Ectodermal cell (in vitro differentiated cells): ENCODE data around the gene ZBED6.

Experiments used
- H3K27ac ChIP-seq: 2 replicates; pipeline ENCODE4 v1.7.0; 2013; ENCODE audit warnings: mild to moderate bottlenecking, low read depth, low read length; ENCODE audit not compliant: insufficient read depth, poor library complexity, severe bottlenecking
- H3K27me3 ChIP-seq: 2 replicates; pipeline ENCODE4 v1.7.0; 2013; ENCODE audit warnings: mild to moderate bottlenecking, low read length; ENCODE audit not compliant: insufficient read depth, control insufficient read depth, poor library complexity, severe bottlenecking
- H3K36me3 ChIP-seq: one replicate; pipeline ENCODE4 v1.7.0; 2013; ENCODE audit warnings: low read length; ENCODE audit not compliant: control insufficient read depth, insufficient read depth
- H3K4me1 ChIP-seq: one replicate; pipeline ENCODE4 v1.7.0; 2013; ENCODE audit warnings: low read length; ENCODE audit not compliant: control insufficient read depth, insufficient read depth
- H3K4me3 ChIP-seq: 2 replicates; pipeline ENCODE4 v1.7.0; 2013; ENCODE audit warnings: low read depth, low read length, control low read depth; ENCODE audit not compliant: insufficient read depth
- H3K9me3 ChIP-seq: 2 replicates; pipeline ENCODE4 v1.7.0; 2013; ENCODE audit warnings: mild to moderate bottlenecking, low read length, moderate library complexity; ENCODE audit not compliant: control insufficient read depth
- WGBS, 2 experiments: methylation state at CpG; one replicate each; pipeline ENCODE4 v1.1.7; 2013; ENCODE audit warnings: missing lambda C conversion rate in 2 of 2; 5-methylcytosine and 5-hydroxymethylcytosine counted together

The ZBED6 gene

GRCh38 chr1:203764105-203765028, 31.1 kb upstream of the ZBED6 start:
- no peaks in the 10 kb centered on the region for H3K4me1 ChIP-seq
- 89 to 98% methylated on average over 3 of the region's 3 CpGs for WGBS, 2 experiments
- H3K4me3 ChIP-seq = no peak overlapping the region
- no peaks in the 10 kb centered on the region for H3K27me3 ChIP-seq
- no peaks in the 10 kb centered on the region for H3K36me3 ChIP-seq
- no peaks in the 10 kb centered on the region for H3K9me3 ChIP-seq
- H3K27ac ChIP-seq = no peak overlapping the region

- WGBS, 2 experiments = 91 to 92% methylated on average over 16 of the region's 16 CpGs
These were observed 30.2 kb upstream of the ZBED6 start, which contains the start of gene LAX1 for GRCh38 chr1:203765029-203765837. TSS of gene LAX1 (plus strand) at chr1:203765183. CDS start at chr1:203765566, 383 bp downstream.

DNA sequence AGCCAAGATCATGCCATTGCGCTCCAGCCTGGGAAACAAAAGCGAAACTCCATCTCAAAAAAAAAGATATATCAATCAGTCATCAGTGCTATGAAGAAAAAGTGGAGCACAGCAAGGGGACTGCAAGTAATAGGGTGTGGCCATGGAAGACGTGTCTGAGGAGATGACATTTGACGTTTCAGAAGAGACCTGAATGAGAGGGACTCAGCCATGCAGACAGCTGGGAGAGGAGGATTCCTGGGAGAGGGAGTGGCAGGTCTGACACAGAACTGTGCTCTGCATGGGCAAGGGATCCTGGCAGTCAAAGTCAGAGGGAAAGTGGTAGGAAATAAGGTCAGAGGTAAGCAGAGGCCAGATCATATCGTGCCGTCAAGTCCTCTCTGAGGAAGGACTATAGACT, 27.2 kb upstream of the ZBED6 start:
- Histone ChIP-seq H3K27me3 (no peaks in the 10 kb centered on the region), H3K4me3 (no peak overlapping the region), H3K9me3 (no peaks in the 10 kb centered on the region), H3K4me1 (no peaks in the 10 kb centered on the region), H3K36me3 (no peaks in the 10 kb centered on the region), H3K27ac (no peak overlapping the region)
- WGBS, 2 experiments = 91 to 93% methylated on average over 6 of the region's 6 CpGs

More at GRCh38 chr1:203765029-203765837, 30.2 kb upstream of the ZBED6 start, which contains the start of gene LAX1:
- Histone ChIP-seq H3K9me3 (no peaks in the 10 kb centered on the region), H3K27me3 (no peaks in the 10 kb centered on the region), H3K36me3 (no peaks in the 10 kb centered on the region), H3K27ac (no peak within 1 kb of the TSS), H3K4me3 (no peak within 1 kb of the TSS), H3K4me1 (no peaks in the 10 kb centered on the region)

DNA sequence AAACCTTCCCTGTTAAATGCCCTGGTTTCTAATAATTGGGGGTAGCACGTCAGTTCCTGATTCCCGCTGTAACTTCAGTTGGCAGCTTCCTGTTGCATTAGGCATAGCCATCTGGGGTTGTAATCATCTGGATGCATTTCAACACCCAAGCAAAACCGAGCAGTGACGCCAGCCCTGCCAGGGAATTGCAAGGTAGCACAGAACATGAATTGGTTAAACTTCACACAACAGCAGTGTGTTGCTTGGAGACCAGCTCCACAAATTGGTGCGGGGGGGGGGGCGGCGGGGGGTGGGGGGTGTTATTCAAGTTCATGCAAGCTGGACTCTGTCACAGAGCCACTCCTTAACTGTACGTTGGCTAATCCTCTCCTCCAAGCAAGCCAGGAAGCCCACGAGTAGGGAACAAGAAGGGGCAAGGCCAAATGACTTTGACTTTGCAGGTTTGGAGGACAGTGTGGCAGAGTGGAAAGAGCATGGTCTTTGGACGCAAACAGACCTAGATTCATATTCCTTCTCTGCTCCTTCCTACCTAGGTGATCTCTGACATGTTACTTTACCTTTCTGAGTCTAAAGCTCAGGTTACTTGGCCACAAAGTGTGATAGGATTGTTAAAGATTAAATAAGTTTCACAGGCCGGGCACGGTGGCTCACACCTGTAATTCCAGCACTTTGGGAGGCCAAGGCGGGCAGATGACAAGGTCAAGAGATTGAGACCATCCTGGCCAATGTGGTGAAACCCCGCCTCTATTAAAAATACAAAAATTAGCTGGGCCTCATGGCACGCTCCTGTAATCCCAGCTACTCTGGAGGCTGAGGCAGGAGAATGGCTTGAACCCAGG, 25.7 kb upstream of the ZBED6 start:
- 86 to 94% methylated on average over 12 of the region's 15 CpGs for WGBS, 2 experiments
- Histone ChIP-seq H3K36me3 (no peaks in the 10 kb centered on the region), H3K27me3 (no peaks in the 10 kb centered on the region), H3K27ac (no peak overlapping the region), H3K4me3 (no peak overlapping the region), H3K4me1 (no peaks in the 10 kb centered on the region), H3K9me3 (no peaks in the 10 kb centered on the region)

DNA sequence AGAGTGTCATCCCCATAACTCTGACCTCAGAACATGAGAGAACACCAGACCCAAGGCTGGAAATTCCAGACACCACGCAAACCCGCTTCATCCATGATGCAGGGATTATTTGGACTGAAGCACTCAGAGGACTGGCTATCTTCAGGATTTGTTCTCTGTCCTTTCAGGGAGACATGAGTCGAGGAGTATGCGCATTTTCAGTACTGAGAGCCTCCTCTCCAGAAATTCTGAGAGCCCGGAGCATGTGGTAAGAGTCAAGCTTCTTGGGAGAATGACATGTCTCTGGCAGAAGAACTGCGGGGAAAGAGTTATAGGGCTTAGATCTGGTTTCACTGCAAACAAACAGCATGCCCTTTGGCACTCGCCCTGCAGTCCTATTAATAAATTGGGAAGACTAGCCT, 23.5 kb upstream of the ZBED6 start:
- no peaks in the 10 kb centered on the region for H3K27me3 ChIP-seq
- no peak overlapping the region for H3K27ac ChIP-seq
- H3K36me3 ChIP-seq = no peaks in the 10 kb centered on the region

DNA sequence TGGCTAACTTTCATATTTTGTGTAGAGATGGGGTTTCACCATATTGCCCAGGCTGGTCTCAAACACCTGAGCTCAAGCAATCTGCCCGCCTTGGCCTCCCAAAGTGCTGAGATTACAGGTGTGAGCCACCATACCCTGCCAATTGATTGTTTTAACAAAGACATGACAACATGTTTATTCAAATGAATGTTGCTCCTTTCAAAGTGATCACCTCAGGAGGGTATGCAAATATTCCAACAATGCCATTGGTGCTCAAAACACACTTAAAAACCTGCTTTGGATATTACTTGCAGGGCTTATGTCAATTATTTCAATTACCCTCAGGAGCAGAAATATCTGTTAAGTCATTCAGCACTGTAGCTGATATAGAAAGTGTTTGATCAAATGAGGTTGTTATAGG, 22.6 kb upstream of the ZBED6 start:
- Histone ChIP-seq H3K4me1 (no peaks in the 10 kb centered on the region), H3K36me3 (no peaks in the 10 kb centered on the region), H3K27me3 (no peaks in the 10 kb centered on the region), H3K4me3 (no peak overlapping the region), H3K9me3 (no peaks in the 10 kb centered on the region), H3K27ac (no peak overlapping the region)
- WGBS, 2 experiments = 83 to 89% methylated on average over 1 of the region's 1 CpG

More for the DNA sequence above, 23.5 kb upstream of the ZBED6 start:
- no peak overlapping the region for H3K4me3 ChIP-seq
- WGBS, 2 experiments = 88 to 89% methylated on average over 7 of the region's 7 CpGs
- H3K9me3 ChIP-seq = no peaks in the 10 kb centered on the region
- no peaks in the 10 kb centered on the region for H3K4me1 ChIP-seq

DNA sequence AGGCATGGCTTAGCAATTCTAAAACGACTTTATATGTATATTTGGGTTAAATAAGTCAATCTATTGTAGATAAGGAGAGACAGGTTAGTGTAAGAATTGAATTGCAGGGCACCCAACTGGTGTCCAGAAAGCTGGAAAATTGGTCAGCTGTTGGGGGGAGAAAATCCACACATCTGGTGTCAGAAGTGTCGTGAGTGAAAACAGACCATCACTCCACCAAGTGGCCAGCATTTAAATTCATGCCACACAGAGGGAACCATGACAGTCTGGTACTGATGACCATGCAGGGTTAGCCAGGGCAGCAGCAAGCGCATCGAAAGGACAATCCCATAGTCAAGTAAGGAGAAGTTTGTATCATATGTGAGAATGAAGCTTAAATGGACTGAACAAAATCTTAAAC, 18.8 kb upstream of the ZBED6 start:
- Histone ChIP-seq H3K36me3 (no peaks in the 10 kb centered on the region), H3K27me3 (no peaks in the 10 kb centered on the region), H3K4me1 (no peaks in the 10 kb centered on the region), H3K4me3 (no peak overlapping the region), H3K9me3 (no peaks in the 10 kb centered on the region), H3K27ac (no peak overlapping the region)
- 88 to 94% methylated on average over 4 of the region's 4 CpGs for WGBS, 2 experiments

DNA sequence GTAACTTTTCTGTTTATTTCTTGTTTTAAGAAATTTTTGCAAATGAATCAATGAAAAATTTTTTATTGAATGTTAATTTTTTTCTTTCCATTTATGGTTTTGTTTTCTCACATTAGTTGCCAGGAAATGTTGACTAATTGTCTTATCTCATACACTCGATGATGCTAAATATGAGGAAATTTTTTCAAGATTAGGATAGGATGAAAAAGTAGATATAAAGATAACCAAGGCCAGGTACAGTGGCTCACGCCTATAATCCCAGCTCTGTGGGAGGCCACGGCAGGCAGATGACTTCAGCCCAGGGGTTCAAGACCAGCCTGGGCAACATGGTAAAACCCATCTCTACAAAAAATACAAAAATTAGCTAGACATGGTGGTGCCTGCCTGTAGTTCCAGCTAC, 17.8 kb upstream of the ZBED6 start:
- Histone ChIP-seq H3K9me3 (no peaks in the 10 kb centered on the region), H3K4me1 (no peaks in the 10 kb centered on the region), H3K36me3 (no peaks in the 10 kb centered on the region), H3K27me3 (no peaks in the 10 kb centered on the region), H3K4me3 (no peak overlapping the region), H3K27ac (no peak overlapping the region)
- WGBS, 2 experiments = 94 to 95% methylated on average over 3 of the region's 3 CpGs

- H3K9me3 ChIP-seq = no peaks in the 10 kb centered on the region
- no peak overlapping the region for H3K4me3 ChIP-seq
- no peaks in the 10 kb centered on the region for H3K4me1 ChIP-seq
- H3K27ac ChIP-seq = no peak overlapping the region
- H3K27me3 ChIP-seq = no peaks in the 10 kb centered on the region
- 94 to 95% methylated on average over 3 of the region's 3 CpGs for WGBS, 2 experiments
- H3K36me3 ChIP-seq = no peaks in the 10 kb centered on the region
These were observed 17.3 kb upstream of the ZBED6 start for GRCh38 chr1:203778146-203778545.
